NT2/D1 (cell line): ENCODE data around the gene EXOC1.

Source experiments
- DNase-seq: peaks from one replicate; pipeline ENCODE4 v3.0.0-alpha.2; 2011; ENCODE audit warnings: low read depth, low spot score
- H3K27me3 ChIP-seq: 2 replicates; pipeline ENCODE4 v1.6.0; 2011; ENCODE audit warnings: mild to moderate bottlenecking; ENCODE audit not compliant: insufficient read length, insufficient read depth
- H3K36me3 ChIP-seq: 2 replicates; pipeline ENCODE4 v1.6.1; 2011; ENCODE audit warnings: mild to moderate bottlenecking, low read length, mixed read lengths; ENCODE audit not compliant: insufficient read depth, insufficient read length
- H3K4me1 ChIP-seq: 2 replicates; pipeline ENCODE4 v1.5.1; 2011; ENCODE audit not compliant: insufficient read depth, insufficient read length
- H3K4me3 ChIP-seq: 2 replicates; pipeline ENCODE4 v1.5.1; 2011; ENCODE audit warnings: low read depth; ENCODE audit not compliant: insufficient read length
- H3K9ac ChIP-seq: 2 replicates; pipeline ENCODE4 v1.6.0; 2011; ENCODE audit warnings: low read depth; ENCODE audit not compliant: insufficient read length
- H3K9me3 ChIP-seq: 2 replicates; pipeline ENCODE4 v1.5.1; 2011; ENCODE audit warnings: mild to moderate bottlenecking, low read length; ENCODE audit not compliant: insufficient read depth
- SUZ12 ChIP-seq: IDR thresholded peaks from 2 replicates; pipeline ENCODE4 v1.6.1; 2011; ENCODE audit not compliant: insufficient read length, insufficient read depth; ENCODE audit errors: extremely low read depth
- YY1 ChIP-seq: IDR thresholded peaks from 2 replicates; pipeline ENCODE4 v1.6.1; 2011; ENCODE audit not compliant: insufficient read length, insufficient read depth
- ZNF274 ChIP-seq: IDR thresholded peaks from 2 replicates; pipeline ENCODE4 v1.6.1; 2011; ENCODE audit warnings: mild to moderate bottlenecking, low read depth, low read length

The EXOC1 gene

DNA sequence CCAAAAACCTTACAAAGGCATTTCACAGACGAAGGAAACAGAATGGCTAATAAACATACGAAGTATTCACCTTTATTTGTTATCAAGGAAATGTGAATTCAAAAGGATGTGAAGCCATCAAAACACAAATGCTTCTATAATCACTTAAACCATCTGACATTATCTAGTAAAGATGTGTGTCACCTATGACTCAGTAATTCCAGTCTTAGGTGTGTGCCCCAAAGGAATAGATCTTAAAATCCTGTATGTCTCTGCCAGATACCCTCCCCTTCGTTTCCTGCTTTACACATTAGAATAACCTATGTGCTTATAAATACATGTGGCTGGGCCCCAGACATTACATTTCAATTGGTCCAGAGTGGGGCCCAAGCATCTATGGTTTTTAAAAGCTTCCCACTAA is 53.5 kb downstream of the EXOC1 start:
- no peak for TF ChIP-seq SUZ12
- no peak for TF ChIP-seq ZNF274
- no peak for TF ChIP-seq YY1
- no peak overlapping the region for H3K9ac ChIP-seq
- DNase-seq, result no peak
- H3K36me3 ChIP-seq, result peaks cover 10% of the 10 kb centered on the region
- H3K4me3 ChIP-seq, result no peak overlapping the region
- H3K9me3 ChIP-seq, result no peaks in the 10 kb centered on the region
- H3K4me1 ChIP-seq, result no peaks in the 10 kb centered on the region
- no peaks in the 10 kb centered on the region for H3K27me3 ChIP-seq

DNA sequence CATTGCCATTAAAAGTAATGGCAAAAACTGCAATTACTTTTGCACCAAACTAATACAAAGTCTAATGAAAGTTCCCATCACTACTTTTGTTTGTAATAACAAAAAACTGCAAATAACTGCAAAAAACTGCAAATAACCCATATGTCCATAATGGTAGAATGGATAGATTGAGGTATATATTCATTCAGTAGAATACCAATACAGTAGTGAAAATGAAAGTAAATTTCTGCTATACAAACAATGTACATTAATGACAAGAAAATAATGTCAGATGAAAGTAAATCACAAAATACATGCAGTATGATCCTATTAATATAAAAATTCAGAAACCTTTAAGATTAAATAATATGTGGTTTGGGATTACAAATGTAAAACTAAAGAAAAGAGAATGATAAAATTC is 54.0 kb downstream of the EXOC1 start:
- Histone ChIP-seq H3K27me3 (no peaks in the 10 kb centered on the region), H3K36me3 (peaks cover 7% of the 10 kb centered on the region), H3K9me3 (no peaks in the 10 kb centered on the region), H3K4me3 (no peak overlapping the region), H3K4me1 (no peaks in the 10 kb centered on the region), H3K9ac (no peak overlapping the region)
- TF ChIP-seq ZNF274 (no peak), SUZ12 (no peak), YY1 (no peak)
- DNase-seq, result no peak

DNA sequence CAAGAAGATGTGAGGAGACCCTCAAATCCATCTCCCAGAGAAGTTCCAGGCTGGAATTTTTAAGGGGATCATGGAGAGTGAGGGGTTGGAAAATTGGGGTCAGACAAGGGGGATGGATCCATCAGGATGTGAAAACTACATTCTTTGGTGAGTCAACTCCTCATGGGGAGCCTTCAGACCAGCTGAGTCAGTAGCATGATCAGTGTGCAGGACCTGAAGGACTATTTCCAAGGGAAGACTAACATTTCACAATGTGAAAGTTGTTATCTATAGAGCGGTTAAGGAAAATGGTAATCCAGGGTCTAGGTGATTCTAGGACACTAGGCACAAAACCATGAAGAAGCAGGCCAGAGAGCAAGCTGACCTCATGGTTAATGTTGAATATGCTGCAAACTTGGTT is 56.7 kb downstream of the EXOC1 start:
- DNase-seq, result no peak
- H3K4me1 ChIP-seq, result no peaks in the 10 kb centered on the region
- no peak overlapping the region for H3K4me3 ChIP-seq
- H3K9me3 ChIP-seq, result no peaks in the 10 kb centered on the region
- H3K36me3 ChIP-seq, result peaks cover 2% of the 10 kb centered on the region
- H3K9ac ChIP-seq, result no peak overlapping the region
- no peaks in the 10 kb centered on the region for H3K27me3 ChIP-seq
- no peak for TF ChIP-seq ZNF274
- no peak for TF ChIP-seq SUZ12
- TF ChIP-seq YY1, result no peak

GRCh38 chr4:55912249-55912648 is 58.8 kb downstream of the EXOC1 start:
- TF ChIP-seq ZNF274 (no peak), YY1 (no peak), SUZ12 (no peak)
- H3K27me3 ChIP-seq, result no peaks in the 10 kb centered on the region
- H3K4me1 ChIP-seq, result no peaks in the 10 kb centered on the region
- no peaks in the 10 kb centered on the region for H3K9me3 ChIP-seq
- H3K9ac ChIP-seq, result no peak overlapping the region
- no peaks in the 10 kb centered on the region for H3K36me3 ChIP-seq
- H3K4me3 ChIP-seq, result no peak overlapping the region
- no peak for DNase-seq

DNA sequence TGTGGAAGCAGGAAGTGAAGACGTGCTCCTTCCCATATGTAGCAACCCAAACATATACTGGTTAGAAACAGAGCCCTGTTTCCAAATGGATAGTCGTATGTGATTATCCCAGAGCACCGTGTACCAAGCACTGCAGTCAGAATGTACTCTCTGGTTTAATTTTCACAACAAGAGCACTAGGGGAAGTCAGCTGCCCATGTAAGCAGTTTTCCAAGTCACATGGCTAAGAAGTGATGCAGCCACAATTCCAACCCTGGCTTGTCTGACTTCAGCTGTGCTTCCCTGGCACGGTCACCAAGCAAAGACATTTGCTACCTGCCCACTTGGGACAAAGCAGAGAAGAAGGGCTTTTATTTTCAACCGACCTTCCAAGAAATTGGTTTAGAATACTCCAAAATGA is 67.1 kb downstream of the EXOC1 start:
- H3K4me3 ChIP-seq, result no peak overlapping the region
- H3K27me3 ChIP-seq, result no peaks in the 10 kb centered on the region
- no peak for DNase-seq
- no peaks in the 10 kb centered on the region for H3K36me3 ChIP-seq
- H3K9ac ChIP-seq, result no peak overlapping the region
- TF ChIP-seq SUZ12 (no peak), ZNF274 (no peak), YY1 (no peak)
- no peaks in the 10 kb centered on the region for H3K4me1 ChIP-seq
- H3K9me3 ChIP-seq, result no peaks in the 10 kb centered on the region; the same call in 1 of the 2 replicates

- DNase-seq, result no peak
- Histone ChIP-seq H3K36me3 (no peaks in the 10 kb centered on the region), H3K4me3 (no peak overlapping the region), H3K4me1 (no peaks in the 10 kb centered on the region), H3K27me3 (no peaks in the 10 kb centered on the region), H3K9ac (no peak overlapping the region), H3K9me3 (no peaks in the 10 kb centered on the region; the same call in 1 of the 2 replicates)
- TF ChIP-seq YY1 (no peak), ZNF274 (no peak)
These were observed 67.6 kb downstream of the EXOC1 start for GRCh38 chr4:55921093-55921492.

GRCh38 chr4:55925241-55925640 is 71.8 kb downstream of the EXOC1 start:
- no peaks in the 10 kb centered on the region for H3K4me1 ChIP-seq
- H3K4me3 ChIP-seq, result no peak overlapping the region
- TF ChIP-seq YY1 (no peak), SUZ12 (no peak), ZNF274 (no peak)
- H3K36me3 ChIP-seq, result no peaks in the 10 kb centered on the region
- H3K9ac ChIP-seq, result no peak overlapping the region
- peak; percentile 6 for DNase-seq
- H3K27me3 ChIP-seq, result no peaks in the 10 kb centered on the region
- peaks cover 16% of the 10 kb centered on the region for H3K9me3 ChIP-seq

DNA sequence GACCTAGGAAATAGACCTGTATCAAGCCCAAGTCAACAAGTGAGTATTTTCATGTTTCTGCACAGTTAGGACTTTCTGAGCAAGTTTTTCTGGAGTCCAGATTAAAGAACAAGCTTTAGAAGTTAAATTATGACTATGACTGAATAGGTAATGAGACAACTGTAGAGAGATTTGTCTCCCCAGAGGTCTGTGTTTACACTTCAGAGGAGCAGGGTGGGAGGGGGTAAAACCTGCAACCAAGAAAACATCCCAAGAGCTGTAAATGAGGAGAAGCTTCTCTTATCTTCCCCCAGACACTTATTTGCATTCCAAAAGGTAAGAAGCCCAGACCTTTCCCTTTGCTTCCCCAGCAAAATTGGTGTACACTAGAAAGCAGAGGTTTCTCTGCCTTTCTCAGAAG is 73.2 kb downstream of the EXOC1 start:
- peaks cover 16% of the 10 kb centered on the region for H3K9me3 ChIP-seq
- TF ChIP-seq YY1 (no peak), SUZ12 (no peak), ZNF274 (no peak)
- no peaks in the 10 kb centered on the region for H3K4me1 ChIP-seq
- H3K27me3 ChIP-seq, result no peaks in the 10 kb centered on the region
- H3K9ac ChIP-seq, result no peak overlapping the region
- no peak overlapping the region for H3K4me3 ChIP-seq
- H3K36me3 ChIP-seq, result no peaks in the 10 kb centered on the region
- peak; percentile 25 for DNase-seq
